GM18526 (cell line): ENCODE measurements around the gene KIF5C.

Experiments
- POLR2A ChIP-seq: IDR thresholded peaks from 3 replicates; pipeline ENCODE4 v1.6.1; 2011; ENCODE audit not compliant: insufficient read length; ENCODE audit errors: extremely low read depth

KIF5C gene

DNA sequence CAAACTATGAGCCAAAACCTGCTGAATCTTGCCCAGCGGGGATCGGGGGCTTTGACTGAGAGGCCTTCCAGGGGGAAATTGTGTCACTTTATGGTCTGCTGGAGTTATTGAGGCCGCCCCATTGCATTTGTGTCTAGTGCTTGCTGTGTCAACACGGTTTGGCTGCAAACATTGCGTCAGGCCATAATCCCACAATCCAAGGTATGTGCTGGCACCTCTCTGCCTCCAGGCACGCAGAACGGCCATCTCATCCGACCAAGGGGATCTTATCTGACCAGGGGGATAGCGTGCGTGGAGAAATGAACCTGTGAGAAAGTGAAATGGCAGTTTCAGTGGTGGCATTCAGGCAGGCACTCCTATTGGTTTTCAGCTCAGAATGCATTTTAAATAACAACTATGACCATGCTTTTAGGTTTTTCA is 145.4 kb downstream of the KIF5C start:
- peak; percentile 22 for TF ChIP-seq POLR2A

DNA sequence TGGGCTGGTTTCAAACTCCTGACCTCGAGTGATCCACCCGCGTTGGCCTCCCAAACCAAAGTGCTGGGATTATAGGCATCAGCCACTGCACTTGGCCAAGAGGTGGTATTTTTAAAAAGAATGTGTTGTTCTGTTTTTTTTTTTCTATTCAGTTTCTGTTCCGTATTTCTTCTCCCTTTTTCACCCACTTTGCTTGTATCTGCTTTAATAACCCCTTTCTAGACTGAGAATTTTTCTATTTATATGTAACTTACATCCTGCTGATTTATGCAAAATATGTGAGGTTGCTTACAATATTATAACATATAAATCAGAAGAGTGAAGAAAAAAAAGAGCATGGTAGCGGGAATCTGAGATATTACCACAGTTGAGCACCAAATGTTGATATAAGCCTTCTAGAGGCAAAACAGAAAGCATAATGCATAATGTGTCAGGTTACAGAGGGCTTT is 146.3 kb downstream of the KIF5C start:
- no peak for TF ChIP-seq POLR2A

GRCh38 chr2:149021761-149022160 is 146.7 kb downstream of the KIF5C start:
- no peak for TF ChIP-seq POLR2A

DNA sequence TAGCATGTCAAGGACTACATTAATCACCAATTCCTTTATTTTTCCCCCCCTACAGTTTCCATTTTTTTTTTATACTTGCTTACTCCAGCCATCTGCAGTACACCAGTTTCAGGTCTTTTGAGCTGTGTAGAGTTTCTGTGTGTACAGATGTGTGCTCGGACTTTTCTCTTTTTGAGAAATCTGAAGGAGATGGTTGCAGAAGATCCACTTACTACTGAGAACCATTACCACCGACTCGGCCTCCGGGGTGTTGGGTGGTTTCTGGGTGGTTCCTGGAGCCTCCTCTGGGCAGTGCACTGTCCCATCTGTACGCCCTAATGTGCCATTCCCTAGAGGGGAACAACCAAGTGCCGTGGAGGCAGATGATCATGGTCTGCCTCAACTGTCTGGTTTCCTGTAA is 148.1 kb downstream of the KIF5C start:
- no peak for TF ChIP-seq POLR2A

DNA sequence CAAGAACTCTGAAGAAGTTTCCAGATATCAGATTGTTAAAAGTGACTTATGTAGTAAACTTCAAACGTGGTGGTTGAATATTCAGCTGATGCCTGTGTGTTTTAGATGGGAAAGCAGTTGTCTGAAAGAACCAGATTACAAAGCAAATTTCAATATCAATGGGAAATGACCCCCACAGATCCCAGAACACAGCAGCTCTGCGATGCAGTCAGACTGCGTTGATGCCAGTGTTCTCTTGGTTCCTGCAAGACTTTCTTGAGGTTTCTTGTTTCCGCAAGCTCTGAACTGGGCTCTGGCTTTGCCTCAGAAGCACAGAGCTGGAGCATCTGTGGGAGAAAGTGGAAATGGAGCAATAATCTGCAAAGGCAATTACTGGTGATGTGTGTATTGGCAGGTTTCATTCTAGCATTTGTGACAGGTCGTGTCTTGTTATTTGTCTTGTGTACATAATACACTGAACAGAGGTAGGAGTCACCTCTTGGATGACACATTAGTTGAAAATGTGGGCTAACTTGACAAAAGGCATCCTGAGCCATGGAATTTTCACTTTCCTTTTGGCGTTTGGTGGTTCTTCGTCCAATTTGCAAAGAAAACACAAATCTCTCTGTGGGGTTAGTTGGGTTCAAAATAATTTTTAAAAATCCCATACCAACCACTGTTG is 152.7 kb downstream of the KIF5C start:
- no peak for TF ChIP-seq POLR2A

DNA sequence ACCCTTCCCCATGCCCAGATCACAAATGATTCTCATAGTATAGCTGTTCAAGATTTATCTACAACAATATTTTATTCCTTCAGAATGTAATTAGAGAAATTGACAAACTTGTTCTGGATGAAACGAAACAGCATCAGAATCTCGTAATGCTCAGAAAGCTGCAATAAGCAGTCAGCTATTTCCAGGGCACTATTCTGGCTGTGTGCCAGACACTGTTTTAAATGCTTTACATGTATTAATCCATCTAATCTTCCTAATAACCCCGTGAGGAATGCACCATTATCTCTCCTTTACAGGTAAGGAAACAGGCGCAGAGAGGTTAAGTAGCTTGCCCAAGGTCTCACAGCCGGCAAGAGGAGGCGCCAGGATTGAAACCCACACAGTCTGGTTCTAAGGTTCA is 153.3 kb downstream of the KIF5C start:
- no peak for TF ChIP-seq POLR2A

DNA sequence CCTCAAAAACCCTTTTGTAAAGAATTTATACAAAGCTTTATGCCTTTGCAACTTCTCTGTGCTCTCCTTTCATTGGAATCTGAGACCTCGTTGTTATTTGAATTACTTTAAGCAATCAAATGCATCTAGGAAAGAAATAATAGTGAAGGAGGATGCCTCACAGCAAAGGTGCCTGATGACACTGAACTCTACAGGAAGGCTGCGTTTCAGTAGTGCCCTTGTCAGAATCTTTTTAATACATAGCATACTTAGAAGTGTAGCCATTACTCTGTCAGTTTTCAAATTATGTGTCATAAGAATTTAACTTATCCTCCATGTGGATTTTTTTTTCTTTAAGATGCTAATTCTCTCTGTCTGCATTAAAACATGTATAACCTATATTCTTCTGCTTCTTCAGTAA is 153.9 kb downstream of the KIF5C start:
- TF ChIP-seq POLR2A, result no peak

- no peak for TF ChIP-seq POLR2A
These were observed 154.4 kb downstream of the KIF5C start for GRCh38 chr2:149029307-149029965.

GRCh38 chr2:149031396-149031795 is 156.4 kb downstream of the KIF5C start:
- no peak for TF ChIP-seq POLR2A

DNA sequence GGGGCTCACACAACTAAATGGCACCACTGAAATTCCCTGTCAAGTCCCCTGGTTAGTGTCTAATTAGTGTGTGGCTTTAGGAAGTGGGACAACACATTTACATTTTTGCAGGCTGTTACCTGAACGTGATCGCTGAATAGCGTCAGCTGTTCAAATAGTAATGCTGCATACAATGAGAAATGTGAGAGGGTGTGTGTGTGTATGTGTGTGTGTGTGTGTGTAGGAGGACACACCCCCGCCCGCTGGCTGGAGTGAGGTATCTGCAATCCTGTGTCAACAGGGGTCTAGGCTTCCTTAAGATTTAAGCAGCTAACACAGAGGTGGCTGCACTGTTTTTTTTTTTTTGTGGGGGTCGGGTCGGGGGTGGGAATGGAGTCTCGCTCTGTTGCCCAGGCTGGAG is 158.7 kb downstream of the KIF5C start:
- no peak for TF ChIP-seq POLR2A

DNA sequence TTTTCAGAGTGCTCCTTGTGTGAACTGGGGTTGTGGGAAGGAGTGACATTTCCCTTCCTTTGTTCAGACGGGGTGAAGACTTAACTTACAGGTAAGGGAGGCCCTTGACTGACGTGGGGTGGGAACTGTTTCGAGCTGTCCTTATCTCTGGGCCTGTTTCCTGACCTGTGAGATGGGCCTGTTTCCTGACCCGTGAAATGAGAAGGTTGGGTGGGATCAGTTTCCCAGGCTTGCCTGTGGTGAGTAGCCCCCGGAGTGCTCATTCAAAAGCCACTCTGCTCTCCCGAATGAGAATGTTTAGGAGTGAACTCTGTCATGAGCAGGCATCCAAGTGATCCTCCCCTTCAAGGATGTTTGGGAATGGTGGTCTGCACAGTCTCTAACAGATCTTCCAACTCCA is 159.4 kb downstream of the KIF5C start:
- TF ChIP-seq POLR2A, result no peak

DNA sequence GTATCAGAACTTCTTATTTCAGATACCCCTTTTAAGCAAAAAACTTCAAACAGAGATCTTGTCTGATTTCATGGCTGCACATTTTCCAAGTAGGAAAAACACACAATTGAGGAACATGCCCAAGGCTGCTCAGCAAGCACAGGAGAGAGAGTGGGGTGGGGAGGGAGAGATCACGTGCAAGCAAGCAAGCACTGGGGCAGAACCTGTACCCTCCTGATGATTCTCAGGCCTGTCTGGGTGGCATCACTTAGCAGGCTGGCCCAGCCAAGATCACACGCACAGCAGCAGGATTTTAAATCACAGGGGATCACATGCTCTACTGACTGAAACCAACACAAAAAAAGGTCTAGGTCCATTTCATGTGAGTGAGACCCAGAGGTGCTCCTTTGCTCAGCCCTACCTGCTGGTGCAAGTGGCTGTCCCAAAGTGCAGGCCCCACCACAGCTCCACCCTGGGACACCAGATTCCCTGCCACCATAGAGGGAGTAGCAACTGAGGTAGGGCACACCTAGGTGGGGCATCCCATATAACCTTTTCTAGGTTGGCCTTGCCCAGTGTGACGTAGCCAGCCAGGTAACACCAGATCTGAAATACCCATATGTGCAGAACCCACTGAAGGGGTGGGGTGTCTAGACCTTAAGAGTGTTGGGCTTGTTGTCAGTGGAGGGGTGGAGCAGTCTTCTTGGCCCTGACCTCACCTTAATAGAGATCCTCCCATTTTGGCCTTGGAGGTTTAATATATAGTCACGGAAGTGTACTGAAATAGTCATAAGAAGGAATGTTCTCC is 161.7 kb downstream of the KIF5C start:
- no peak for TF ChIP-seq POLR2A

GRCh38 chr2:149037851-149038250 is 162.8 kb downstream of the KIF5C start:
- TF ChIP-seq POLR2A, result no peak

GRCh38 chr2:149038442-149039212 is 163.6 kb downstream of the KIF5C start, which contains the start of gene LYPD6B:
TSS of gene LYPD6B (plus strand) at chr2:149038699. CDS start at chr2:149130949, 92,250 bp downstream.
- no peak for TF ChIP-seq POLR2A

DNA sequence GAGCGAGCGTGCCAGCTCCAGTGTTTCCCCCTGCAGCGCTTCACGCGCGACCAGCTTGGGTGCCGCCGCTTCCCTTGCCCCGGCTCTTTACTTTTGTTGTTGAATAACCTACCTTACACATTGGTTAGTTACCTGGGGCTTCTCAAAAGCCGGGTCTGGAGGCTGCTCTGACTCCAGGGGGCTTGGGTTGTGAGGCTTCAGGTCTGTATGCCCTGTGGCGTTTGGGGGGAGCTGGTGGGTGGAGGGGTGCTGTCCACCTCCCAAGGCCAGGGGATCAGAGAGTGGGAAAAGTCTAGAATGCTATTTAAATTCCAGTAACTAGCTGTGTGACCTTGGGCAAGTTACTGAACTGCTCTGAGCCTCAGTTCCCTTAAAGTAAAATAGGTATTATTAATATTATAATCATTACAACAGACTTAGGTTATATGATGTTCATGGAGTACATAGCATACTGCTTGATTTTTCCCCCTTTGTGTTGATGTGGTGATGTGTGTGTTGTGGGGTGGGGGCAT is 164.2 kb downstream of the KIF5C start:
- TF ChIP-seq POLR2A, result no peak
